ENCODE measurements around the gene TUBB2A.

DNA sequence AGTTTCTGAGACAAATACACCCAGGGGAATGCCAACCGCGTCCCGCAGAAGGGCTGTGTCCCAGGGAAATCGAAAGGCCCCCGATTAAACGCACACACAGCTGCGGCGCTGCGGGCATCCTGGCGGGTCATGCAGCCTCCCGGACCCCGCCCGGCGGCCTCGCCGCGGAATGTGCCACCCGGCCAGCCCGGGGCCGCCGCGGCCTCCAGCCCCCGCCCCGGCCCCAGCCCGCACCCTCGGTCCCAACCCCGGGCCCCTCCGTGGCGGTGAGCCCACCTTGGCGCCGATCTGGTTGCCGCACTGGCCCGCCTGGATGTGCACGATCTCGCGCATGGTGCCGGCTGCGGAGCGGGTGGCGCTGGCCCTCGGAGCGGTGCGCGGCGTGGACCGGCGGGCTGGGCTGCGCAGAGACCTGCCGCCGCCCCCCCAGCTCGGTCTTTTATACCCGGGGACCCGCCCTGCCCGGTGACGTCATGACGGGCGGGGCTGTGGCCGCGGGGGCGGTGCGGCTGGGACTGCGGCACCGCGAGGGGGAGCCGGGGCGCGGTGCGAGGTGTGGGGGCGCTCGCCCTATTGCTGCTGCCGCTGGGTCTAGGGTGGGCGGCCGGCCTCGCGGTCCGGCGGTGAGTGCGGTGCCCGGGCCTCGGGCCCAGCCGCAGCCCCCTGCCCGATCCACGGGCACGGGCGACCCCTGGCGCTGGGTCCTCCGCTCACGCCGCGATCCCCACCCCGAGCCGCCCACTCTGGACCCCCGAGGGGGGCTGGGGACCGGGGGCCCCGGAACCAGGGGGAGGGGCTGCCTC is at the start of gene TUBB2A:
- TF ChIP-seq, protein P1, sequence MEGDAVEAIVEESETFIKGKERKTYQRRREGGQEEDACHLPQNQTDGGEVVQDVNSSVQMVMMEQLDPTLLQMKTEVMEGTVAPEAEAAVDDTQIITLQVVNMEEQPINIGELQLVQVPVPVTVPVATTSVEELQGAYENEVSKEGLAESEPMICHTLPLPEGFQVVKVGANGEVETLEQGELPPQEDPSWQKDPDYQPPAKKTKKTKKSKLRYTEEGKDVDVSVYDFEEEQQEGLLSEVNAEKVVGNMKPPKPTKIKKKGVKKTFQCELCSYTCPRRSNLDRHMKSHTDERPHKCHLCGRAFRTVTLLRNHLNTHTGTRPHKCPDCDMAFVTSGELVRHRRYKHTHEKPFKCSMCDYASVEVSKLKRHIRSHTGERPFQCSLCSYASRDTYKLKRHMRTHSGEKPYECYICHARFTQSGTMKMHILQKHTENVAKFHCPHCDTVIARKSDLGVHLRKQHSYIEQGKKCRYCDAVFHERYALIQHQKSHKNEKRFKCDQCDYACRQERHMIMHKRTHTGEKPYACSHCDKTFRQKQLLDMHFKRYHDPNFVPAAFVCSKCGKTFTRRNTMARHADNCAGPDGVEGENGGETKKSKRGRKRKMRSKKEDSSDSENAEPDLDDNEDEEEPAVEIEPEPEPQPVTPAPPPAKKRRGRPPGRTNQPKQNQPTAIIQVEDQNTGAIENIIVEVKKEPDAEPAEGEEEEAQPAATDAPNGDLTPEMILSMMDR (IDR thresholded peaks at IDR 0.05): peak; percentile 56
- TF ChIP-seq CHD2 (IDR thresholded peaks at IDR 0.05; ENCODE audit: low read length, partially characterized antibody): no peak

Measured in SK-N-SH (cell line).